IMR-90 (cell line): ENCODE data around the gene HSD11B1L.

Experiments
- POLR2A ChIP-seq: IDR thresholded peaks from 2 replicates; pipeline ENCODE4 v1.6.1; 2012; ENCODE audit warnings: mild to moderate bottlenecking, low read depth, low read length
- RCOR1 ChIP-seq: IDR thresholded peaks from 2 replicates; pipeline ENCODE4 v1.6.1; 2012; ENCODE audit warnings: mild to moderate bottlenecking, low read length, improper control_type of control experiment; ENCODE audit not compliant: insufficient replicate concordance
- TF ChIP-seq, protein P1 (sequence below): conservative IDR thresholded peaks from 2 replicates; pipeline ENCODE4 v1.5.1; 2012; ENCODE audit warnings: mild to moderate bottlenecking, low read depth, low read length, improper control_type of control experiment

DNA sequence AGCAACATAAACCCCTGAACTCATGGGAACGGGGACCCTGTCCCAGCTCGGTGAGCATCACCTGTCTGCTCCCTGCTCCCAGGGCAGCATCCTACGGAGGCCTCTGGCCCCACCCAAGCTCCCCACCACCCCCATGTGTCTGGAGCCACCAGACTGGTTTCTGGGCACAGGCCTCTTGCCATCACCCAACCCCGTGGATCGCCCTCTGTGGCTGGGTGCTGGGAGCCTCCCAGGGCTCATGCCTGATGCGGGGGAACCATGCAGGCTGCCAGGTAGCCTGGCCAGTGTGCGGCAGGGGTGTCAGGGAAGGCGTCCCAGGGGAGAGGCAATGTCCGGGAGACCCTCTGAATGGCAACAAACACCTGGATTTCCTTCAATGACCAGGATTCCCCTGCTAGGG, 3.2 kb upstream of the HSD11B1L start:
- TF ChIP-seq, protein P1, sequence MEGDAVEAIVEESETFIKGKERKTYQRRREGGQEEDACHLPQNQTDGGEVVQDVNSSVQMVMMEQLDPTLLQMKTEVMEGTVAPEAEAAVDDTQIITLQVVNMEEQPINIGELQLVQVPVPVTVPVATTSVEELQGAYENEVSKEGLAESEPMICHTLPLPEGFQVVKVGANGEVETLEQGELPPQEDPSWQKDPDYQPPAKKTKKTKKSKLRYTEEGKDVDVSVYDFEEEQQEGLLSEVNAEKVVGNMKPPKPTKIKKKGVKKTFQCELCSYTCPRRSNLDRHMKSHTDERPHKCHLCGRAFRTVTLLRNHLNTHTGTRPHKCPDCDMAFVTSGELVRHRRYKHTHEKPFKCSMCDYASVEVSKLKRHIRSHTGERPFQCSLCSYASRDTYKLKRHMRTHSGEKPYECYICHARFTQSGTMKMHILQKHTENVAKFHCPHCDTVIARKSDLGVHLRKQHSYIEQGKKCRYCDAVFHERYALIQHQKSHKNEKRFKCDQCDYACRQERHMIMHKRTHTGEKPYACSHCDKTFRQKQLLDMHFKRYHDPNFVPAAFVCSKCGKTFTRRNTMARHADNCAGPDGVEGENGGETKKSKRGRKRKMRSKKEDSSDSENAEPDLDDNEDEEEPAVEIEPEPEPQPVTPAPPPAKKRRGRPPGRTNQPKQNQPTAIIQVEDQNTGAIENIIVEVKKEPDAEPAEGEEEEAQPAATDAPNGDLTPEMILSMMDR = no peak
- TF ChIP-seq RCOR1 = no peak
- no peak for TF ChIP-seq POLR2A
